Skeletal muscle satellite cell (primary cell): ENCODE results near the gene ANLN.
A peak's percentile ranks its signal among the peaks of the same experiment; 100 is the strongest.
"Not testable (repeated sequence)": the region's sequence is repeated elsewhere in the genome, so short reads cannot be mapped to it uniquely, and the experiment has no call there.

Experiments used
- H3K27me3 ChIP-seq: 2 replicates; pipeline ENCODE4 v1.7.0; 2013; ENCODE audit warnings: low read length; ENCODE audit not compliant: control insufficient read depth, insufficient read depth
- H3K36me3 ChIP-seq: 2 replicates; pipeline ENCODE4 v1.7.0; 2013; ENCODE audit warnings: mild to moderate bottlenecking, control low read depth, low read length; ENCODE audit not compliant: insufficient read depth
- H3K4me1 ChIP-seq: 2 replicates; pipeline ENCODE4 v1.7.0; 2013; ENCODE audit warnings: low read length; ENCODE audit not compliant: control insufficient read depth, insufficient read depth
- H3K4me2 ChIP-seq: 2 replicates; pipeline ENCODE4 v1.7.0; 2013; ENCODE audit warnings: mild to moderate bottlenecking, low read length
- H3K4me3 ChIP-seq: 2 replicates; pipeline ENCODE4 v1.7.0; 2013; ENCODE audit warnings: low read length
- H3K9ac ChIP-seq: 2 replicates; pipeline ENCODE4 v1.7.0; 2013; ENCODE audit warnings: mild to moderate bottlenecking, low read depth, low read length, moderate library complexity
- H3K9me3 ChIP-seq: replicated peaks from 2 replicates; pipeline ENCODE4 v1.7.0; 2013; ENCODE audit warnings: mild to moderate bottlenecking, control low read depth, low read length

The ANLN gene

GRCh38 chr7:36379831-36380504, 9.7 kb upstream of the ANLN start:
- Histone ChIP-seq H3K4me2 (no peak overlapping the region), H3K27me3 (no peaks in the 10 kb centered on the region), H3K4me1 (no peaks in the 10 kb centered on the region), H3K9me3 (no peaks in the 10 kb centered on the region), H3K9ac (no peak overlapping the region), H3K36me3 (no peaks in the 10 kb centered on the region), H3K4me3 (no peak overlapping the region)

GRCh38 chr7:36381056-36381455, 8.6 kb upstream of the ANLN start:
- H3K27me3 ChIP-seq, result no peaks in the 10 kb centered on the region
- H3K4me1 ChIP-seq, result no peaks in the 10 kb centered on the region
- H3K4me2 ChIP-seq, result no peak overlapping the region
- no peaks in the 10 kb centered on the region for H3K9me3 ChIP-seq
- no peaks in the 10 kb centered on the region for H3K36me3 ChIP-seq
- H3K9ac ChIP-seq, result no peak overlapping the region
- no peak overlapping the region for H3K4me3 ChIP-seq

DNA sequence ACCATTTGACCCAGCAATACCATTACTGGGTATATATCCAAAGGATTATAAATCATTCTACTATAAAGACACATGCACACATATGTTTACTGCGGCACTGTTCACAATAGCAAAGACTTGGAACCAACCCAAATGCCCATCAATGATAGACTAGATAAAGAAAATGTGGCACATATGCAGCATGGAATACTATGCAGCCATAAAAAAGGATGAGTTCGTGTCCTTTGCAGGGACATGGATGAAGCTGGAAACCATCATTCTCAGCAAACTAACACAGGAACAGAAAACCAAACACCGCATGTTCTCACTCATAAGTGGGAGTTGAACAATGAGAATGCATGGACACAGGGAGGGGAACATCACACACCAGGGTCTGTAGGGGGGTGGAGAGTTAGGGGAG, 6.4 kb upstream of the ANLN start:
- H3K27me3 ChIP-seq, H3K36me3 ChIP-seq, H3K4me2 ChIP-seq, H3K9me3 ChIP-seq, H3K4me3 ChIP-seq, H3K9ac ChIP-seq, H3K4me1 ChIP-seq: not testable (repeated sequence)

GRCh38 chr7:36385646-36386045, 4.0 kb upstream of the ANLN start:
- not testable (repeated sequence) for H3K27me3 ChIP-seq, H3K4me1 ChIP-seq, H3K9ac ChIP-seq, H3K9me3 ChIP-seq, H3K4me2 ChIP-seq, H3K4me3 ChIP-seq, H3K36me3 ChIP-seq

DNA sequence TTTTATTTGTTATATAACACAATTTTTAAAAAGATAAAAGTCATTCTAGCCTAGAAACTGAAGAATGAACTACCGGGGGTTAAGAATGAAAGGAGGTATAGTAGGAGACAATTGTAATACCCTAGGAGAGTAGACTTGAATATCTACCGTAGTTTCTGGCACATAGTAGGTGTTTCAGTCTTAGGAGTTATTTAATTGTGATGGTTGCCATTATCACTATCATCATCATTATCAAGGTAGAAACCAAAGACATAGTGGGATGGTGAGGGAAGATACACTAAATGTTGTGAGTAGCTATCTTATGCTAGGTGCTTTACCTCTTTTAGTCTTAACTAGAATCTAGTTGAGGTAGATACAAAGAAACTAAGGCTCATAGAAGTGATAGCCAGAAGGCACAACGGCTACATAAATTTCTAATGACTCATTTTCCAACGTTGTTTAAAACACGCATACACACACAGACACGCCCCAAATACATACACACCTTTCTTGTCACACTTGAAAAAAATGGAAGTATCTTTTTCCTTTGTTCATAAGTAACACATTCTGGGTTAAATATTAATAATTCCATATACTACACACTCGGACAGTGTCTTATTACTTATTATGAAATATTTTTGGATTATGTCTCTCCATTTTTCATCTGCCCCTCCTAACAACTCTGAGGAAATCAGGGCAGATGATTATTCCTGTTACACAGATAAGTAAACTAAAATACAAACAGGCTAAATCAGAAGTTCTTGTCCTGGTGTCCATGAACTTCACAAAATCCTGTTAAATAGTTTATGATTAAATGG, 2.0 kb upstream of the ANLN start:
- Histone ChIP-seq H3K4me2 (no peak overlapping the region), H3K4me3 (no peak overlapping the region), H3K9me3 (no peaks in the 10 kb centered on the region), H3K27me3 (no peaks in the 10 kb centered on the region), H3K4me1 (peaks cover 11% of the 10 kb centered on the region), H3K36me3 (no peaks in the 10 kb centered on the region), H3K9ac (no peak overlapping the region)

- H3K27me3 ChIP-seq, result no peaks in the 10 kb centered on the region
- no peak overlapping the region for H3K9ac ChIP-seq
- H3K36me3 ChIP-seq, result no peaks in the 10 kb centered on the region
- peaks cover 18% of the 10 kb centered on the region for H3K4me1 ChIP-seq
- no peak overlapping the region for H3K4me2 ChIP-seq
- no peak overlapping the region for H3K4me3 ChIP-seq
- H3K9me3 ChIP-seq, result no peaks in the 10 kb centered on the region
These were observed 1.2 kb upstream of the ANLN start for GRCh38 chr7:36388423-36388822.

DNA sequence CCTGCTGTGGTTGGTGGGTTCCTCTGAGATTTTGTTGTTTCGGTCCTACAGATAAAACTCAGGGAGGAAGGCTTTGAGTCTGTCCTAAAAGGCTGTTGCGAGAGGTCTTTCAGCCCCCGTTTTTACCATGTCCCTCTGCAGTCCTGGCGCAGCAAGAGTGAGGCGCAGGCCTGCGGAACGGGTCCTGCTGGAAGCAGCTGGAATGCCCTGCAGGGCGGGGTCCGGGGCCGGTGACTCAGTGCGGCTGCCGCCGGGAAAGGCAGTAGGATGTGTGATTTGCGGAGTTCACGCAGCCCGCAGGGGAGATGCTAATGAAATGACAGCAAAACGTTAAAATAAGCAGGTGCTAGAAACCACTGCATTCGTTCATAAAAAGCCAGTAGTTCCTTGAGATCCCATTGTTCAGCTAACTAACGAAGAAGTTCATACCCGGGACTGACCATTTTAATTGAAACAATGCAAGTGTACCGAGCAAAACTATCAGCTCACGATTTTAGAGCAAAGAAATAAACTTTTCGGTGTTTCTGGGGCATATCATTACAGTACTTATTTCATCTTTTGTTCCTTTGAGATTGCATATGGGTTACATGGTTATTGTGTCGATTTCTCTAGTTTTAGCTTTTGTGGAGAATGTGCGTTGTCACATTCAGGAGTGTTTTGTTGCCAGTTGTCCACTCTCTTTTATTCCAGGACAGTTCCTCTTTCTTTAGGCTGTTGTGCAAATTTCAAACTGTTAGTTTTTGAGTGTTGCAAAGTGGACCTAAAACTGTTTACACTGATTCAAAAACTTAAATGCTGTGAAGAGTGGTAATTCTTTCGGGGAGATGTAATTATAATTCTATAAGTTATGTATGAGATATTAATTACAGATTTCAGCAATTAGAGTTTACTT, 783 bp downstream of the ANLN start:
- Histone ChIP-seq H3K27me3 (no peaks in the 10 kb centered on the region), H3K36me3 (no peaks in the 10 kb centered on the region), H3K9ac (peak overlapping the region; percentile 91), H3K4me3 (peak overlapping the region; percentile 84), H3K9me3 (peaks cover 3% of the 10 kb centered on the region), H3K4me1 (peaks cover 26% of the 10 kb centered on the region), H3K4me2 (peak overlapping the region; percentile 95)

DNA sequence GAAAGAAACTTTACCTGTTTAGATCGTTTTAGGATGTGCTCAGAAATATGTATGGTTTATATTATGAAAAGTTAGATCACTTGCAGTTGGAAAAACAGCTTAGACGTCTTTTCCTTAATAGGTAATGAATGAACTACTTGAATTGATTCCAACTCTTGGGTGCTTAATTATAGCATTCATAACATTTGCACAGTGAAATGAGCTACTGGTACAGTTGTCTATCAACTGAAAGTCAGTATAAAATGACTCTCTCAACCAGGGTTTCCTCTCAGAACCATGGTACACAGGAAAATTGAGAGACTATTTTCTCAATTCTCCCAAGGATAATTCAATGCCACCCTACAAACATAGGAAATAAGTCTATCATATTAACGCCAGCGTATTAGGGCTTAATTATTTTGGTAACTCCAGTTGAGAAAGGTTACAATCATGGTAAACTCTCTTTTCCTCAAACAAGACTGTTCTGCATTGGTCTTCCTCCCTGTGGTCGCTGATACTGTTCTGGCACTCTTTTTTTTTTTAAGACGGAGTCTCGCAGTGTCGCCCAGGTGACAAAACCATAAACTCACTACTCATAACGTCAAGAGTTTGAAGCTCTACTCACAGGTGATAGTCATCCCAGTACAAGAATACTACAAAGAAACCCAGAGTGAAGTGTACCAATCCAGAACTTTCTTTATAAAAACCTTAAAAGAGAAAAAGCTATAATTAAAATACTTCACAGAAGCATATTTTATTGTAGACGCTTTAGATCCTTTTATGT, 2.0 kb downstream of the ANLN start:
- Histone ChIP-seq H3K9me3 (peaks cover 5% of the 10 kb centered on the region), H3K36me3 (peaks cover 6% of the 10 kb centered on the region), H3K4me1 (peaks cover 26% of the 10 kb centered on the region), H3K4me3 (peak overlapping the region; percentile 84), H3K4me2 (peak overlapping the region; percentile 95), H3K27me3 (no peaks in the 10 kb centered on the region), H3K9ac (peak overlapping the region; percentile 91)

GRCh38 chr7:36393826-36394225, 4.2 kb downstream of the ANLN start:
- Histone ChIP-seq H3K4me1 (peaks cover 26% of the 10 kb centered on the region), H3K27me3 (no peaks in the 10 kb centered on the region), H3K9me3 (peaks cover 5% of the 10 kb centered on the region), H3K36me3 (peaks cover 14% of the 10 kb centered on the region), H3K9ac (peak overlapping the region; percentile 63), H3K4me3 (peak overlapping the region; percentile 34), H3K4me2 (peak overlapping the region; percentile 64)

GRCh38 chr7:36395171-36395894, 5.7 kb downstream of the ANLN start:
- peaks cover 24% of the 10 kb centered on the region for H3K36me3 ChIP-seq

More at GRCh38 chr7:36395171-36395894, 5.7 kb downstream of the ANLN start:
- Histone ChIP-seq H3K9ac (no peak overlapping the region), H3K9me3 (peaks cover 5% of the 10 kb centered on the region), H3K4me2 (no peak overlapping the region), H3K27me3 (no peaks in the 10 kb centered on the region), H3K4me3 (no peak overlapping the region), H3K4me1 (peaks cover 32% of the 10 kb centered on the region)
